Kidney glomerular epithelial cell (primary cell): ENCODE results near the gene HOXB7.
A peak's percentile ranks its signal among the peaks of the same experiment; 100 is the strongest.

Experiments
- DNase-seq: peaks from one replicate; lab custom pipeline; 2025; lab: John Stamatoyannopoulos, UW

The HOXB7 gene

GRCh38 chr17:48565925-48566710 lies 44.7 kb downstream of the HOXB7 start:
- DNase-seq: no peak

DNA sequence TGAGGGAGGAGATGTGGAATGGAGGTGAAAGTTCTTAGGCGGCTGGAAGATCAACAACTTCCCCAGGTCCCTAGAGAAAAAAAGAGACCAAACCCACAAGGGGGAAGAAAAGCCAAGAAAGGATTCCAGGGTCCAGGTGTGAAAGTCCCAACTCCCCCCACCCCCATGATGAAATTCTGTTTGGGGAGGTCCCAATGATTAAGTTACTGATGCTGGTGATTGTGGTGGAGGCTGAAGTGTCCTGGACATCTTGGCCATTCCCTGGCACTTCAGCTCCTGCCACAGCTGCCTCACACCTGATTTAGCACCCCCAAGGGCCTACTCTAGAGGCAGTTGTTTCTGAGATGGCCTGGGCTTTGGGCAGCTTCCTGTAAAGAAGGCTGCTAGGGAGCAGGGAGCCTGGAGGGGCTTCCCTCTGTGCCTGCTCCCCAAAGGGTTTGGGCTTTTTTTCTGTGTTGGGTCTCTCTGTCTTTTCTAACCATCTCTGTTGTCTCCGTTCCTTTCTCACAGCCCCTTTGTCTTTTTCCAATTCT lies 45.7 kb downstream of the HOXB7 start:
- DNase-seq: no peak

- DNase-seq: no peak
Observed at GRCh38 chr17:48564188-48565021, 46.4 kb downstream of the HOXB7 start.

DNA sequence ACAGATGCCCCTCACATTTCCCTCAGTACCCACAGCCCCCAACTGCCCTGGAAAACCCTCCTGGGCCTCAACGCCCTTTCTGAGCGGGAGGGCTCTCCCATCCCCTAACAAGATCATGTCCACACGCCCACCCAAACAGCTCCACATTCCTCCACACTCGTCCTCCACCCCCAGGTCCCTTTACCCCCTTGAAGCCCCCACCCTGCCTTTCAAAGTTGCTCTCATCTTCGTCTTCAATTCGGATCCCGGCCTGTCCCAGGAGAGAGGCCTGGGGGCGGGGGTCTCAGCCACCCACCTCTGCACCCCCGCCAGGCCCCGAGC lies 47.0 kb downstream of the HOXB7 start:
- no peak for DNase-seq

- DNase-seq: no peak
Observed at GRCh38 chr17:48563385-48563838, 47.4 kb downstream of the HOXB7 start.

GRCh38 chr17:48562934-48563333 lies 47.9 kb downstream of the HOXB7 start:
- no peak for DNase-seq

- DNase-seq: peak; percentile 32
Observed at GRCh38 chr17:48561884-48562810, 48.7 kb downstream of the HOXB7 start.

GRCh38 chr17:48559840-48560817 lies 50.7 kb downstream of the HOXB7 start:
- DNase-seq: no peak

- DNase-seq: no peak
Observed at GRCh38 chr17:48559122-48559839, 51.5 kb downstream of the HOXB7 start.

DNA sequence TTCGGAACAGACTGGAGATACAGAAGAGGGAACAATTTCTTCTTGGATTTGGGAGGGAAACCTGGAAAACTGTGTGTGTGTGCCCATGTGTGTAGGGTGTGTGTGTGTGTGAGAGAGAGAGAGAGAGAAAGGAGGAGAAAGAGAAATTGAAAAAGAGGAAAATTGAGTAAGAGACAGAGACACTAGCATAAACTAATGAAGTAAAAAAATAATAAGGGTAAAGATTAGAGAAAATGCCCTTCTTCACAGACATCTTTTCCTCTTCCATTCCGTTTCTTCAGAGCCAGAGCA lies 52.0 kb downstream of the HOXB7 start:
- DNase-seq: no peak

DNA sequence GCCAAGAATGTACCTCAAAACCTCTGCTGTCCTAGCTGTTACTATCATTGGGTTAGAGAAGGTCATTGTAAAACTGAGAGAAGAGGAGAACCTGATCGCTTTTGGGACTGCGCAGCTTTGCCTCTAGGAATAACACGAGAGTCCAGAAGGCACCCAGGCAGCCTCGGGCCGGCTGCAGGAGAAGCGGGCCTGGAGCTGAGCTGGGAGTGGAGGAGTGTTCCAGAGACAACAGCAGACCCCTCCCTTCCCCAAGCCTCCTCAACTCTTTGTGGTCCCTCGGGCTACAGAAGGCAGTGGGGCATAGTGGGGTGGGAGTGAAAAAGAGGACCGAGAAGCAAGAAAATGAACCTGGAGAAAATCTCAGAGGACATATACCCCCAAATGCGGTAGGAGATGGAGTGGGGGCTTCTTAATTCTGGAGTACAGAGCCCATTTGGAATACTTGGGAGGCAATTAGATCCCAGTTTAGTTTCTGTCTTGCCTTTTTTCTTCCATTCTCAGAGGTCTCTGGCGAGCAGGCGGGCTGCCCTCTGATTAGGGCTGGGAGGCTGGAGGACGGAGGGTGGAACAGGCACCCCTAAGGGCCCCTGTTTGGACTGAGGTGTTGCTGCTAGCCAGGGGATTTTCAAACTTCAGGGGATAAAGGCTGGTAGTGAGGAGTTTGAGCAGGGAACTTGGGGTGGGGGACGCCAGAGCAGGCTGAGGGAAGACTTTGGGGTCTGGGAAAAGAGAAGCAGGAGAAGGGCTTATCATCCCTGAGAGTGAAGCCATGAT lies 52.6 kb downstream of the HOXB7 start:
- DNase-seq: no peak
